ENCODE results near the gene NHSL2. TPM values are rescaled to one million over a fixed set of nuclear protein-coding genes. Genes with fewer than 3 reads are reported as not detected.

The NHSL2 gene
- total RNA-seq, 1 donor from 2014 or later = 0.43 TPM

- DNase-seq (ENCODE audit: low spot score) = no peak
- no peaks in the 10 kb centered on the region for H3K9me3 Mint-ChIP-seq
- H3K27me3 Mint-ChIP-seq (ENCODE audit: low read depth) = peaks cover 10% of the 10 kb centered on the region
- H3K27ac Mint-ChIP-seq = no peak overlapping the region
- no peaks in the 10 kb centered on the region for H3K36me3 Mint-ChIP-seq (ENCODE audit: low read depth)
- H3K4me3 Mint-ChIP-seq (ENCODE audit: low read depth) = no peak overlapping the region
- intact Hi-C loops (cut with micrococcal nuclease) = no loop called here
- no peaks in the 10 kb centered on the region for H3K4me1 Mint-ChIP-seq (ENCODE audit: low read depth)
Observed at GRCh38 chrX:72029483-72030411, 119.1 kb downstream of the NHSL2 start.

- intact Hi-C loops (cut with micrococcal nuclease) = no loop called here
Observed at GRCh38 chrX:72030431-72030830, 119.8 kb downstream of the NHSL2 start.

GRCh38 chrX:72031118-72031517 lies 120.5 kb downstream of the NHSL2 start:
- Mint-ChIP-seq H3K36me3 (ENCODE audit: low read depth) (no peaks in the 10 kb centered on the region), H3K27ac (no peak overlapping the region), H3K27me3 (ENCODE audit: low read depth) (peaks cover 12% of the 10 kb centered on the region), H3K9me3 (no peaks in the 10 kb centered on the region), H3K4me3 (ENCODE audit: low read depth) (no peak overlapping the region), H3K4me1 (ENCODE audit: low read depth) (no peaks in the 10 kb centered on the region)
- DNase-seq (ENCODE audit: low spot score) = no peak
- intact Hi-C loops (cut with micrococcal nuclease) = no loop called here

More at GRCh38 chrX:72030431-72030830, 119.8 kb downstream of the NHSL2 start:
- Mint-ChIP-seq H3K27ac (no peak overlapping the region), H3K4me3 (ENCODE audit: low read depth) (no peak overlapping the region), H3K36me3 (ENCODE audit: low read depth) (no peaks in the 10 kb centered on the region), H3K27me3 (ENCODE audit: low read depth) (peaks cover 10% of the 10 kb centered on the region), H3K9me3 (no peaks in the 10 kb centered on the region), H3K4me1 (ENCODE audit: low read depth) (no peaks in the 10 kb centered on the region)
- no peak for DNase-seq (ENCODE audit: low spot score)

GRCh38 chrX:72031634-72032033 lies 121.0 kb downstream of the NHSL2 start:
- no peaks in the 10 kb centered on the region for H3K36me3 Mint-ChIP-seq (ENCODE audit: low read depth)
- intact Hi-C loops (cut with micrococcal nuclease) = no loop called here

GRCh38 chrX:72037601-72038000 lies 127.0 kb downstream of the NHSL2 start:
- Mint-ChIP-seq H3K36me3 (ENCODE audit: low read depth) (no peaks in the 10 kb centered on the region), H3K27me3 (ENCODE audit: low read depth) (peaks cover 16% of the 10 kb centered on the region), H3K4me3 (ENCODE audit: low read depth) (no peak overlapping the region), H3K27ac (no peak overlapping the region), H3K9me3 (no peaks in the 10 kb centered on the region), H3K4me1 (ENCODE audit: low read depth) (no peaks in the 10 kb centered on the region)
- intact Hi-C loops (cut with micrococcal nuclease) = no loop called here
- DNase-seq (ENCODE audit: low spot score) = no peak

More at GRCh38 chrX:72031634-72032033, 121.0 kb downstream of the NHSL2 start:
- H3K9me3 Mint-ChIP-seq = no peaks in the 10 kb centered on the region
- H3K4me3 Mint-ChIP-seq (ENCODE audit: low read depth) = no peak overlapping the region
- peaks cover 12% of the 10 kb centered on the region for H3K27me3 Mint-ChIP-seq (ENCODE audit: low read depth)
- H3K4me1 Mint-ChIP-seq (ENCODE audit: low read depth) = no peaks in the 10 kb centered on the region
- no peak overlapping the region for H3K27ac Mint-ChIP-seq
- no peak for DNase-seq (ENCODE audit: low spot score)

- no peak for DNase-seq (ENCODE audit: low spot score)
- Mint-ChIP-seq H3K9me3 (no peaks in the 10 kb centered on the region), H3K4me3 (ENCODE audit: low read depth) (no peak overlapping the region), H3K27ac (no peak overlapping the region), H3K4me1 (ENCODE audit: low read depth) (no peaks in the 10 kb centered on the region), H3K36me3 (ENCODE audit: low read depth) (no peaks in the 10 kb centered on the region), H3K27me3 (ENCODE audit: low read depth) (peaks cover 16% of the 10 kb centered on the region)
- intact Hi-C loops (cut with micrococcal nuclease) = no loop called here
Observed at GRCh38 chrX:72038016-72038415, 127.4 kb downstream of the NHSL2 start.

- no peak for DNase-seq (ENCODE audit: low spot score)
- Mint-ChIP-seq H3K27ac (no peak overlapping the region), H3K27me3 (ENCODE audit: low read depth) (peaks cover 16% of the 10 kb centered on the region), H3K9me3 (no peaks in the 10 kb centered on the region), H3K36me3 (ENCODE audit: low read depth) (no peaks in the 10 kb centered on the region), H3K4me3 (ENCODE audit: low read depth) (no peak overlapping the region), H3K4me1 (ENCODE audit: low read depth) (no peaks in the 10 kb centered on the region)
- intact Hi-C loops (cut with micrococcal nuclease) = no loop called here
Observed at GRCh38 chrX:72038868-72039267, 128.2 kb downstream of the NHSL2 start.

GRCh38 chrX:72040506-72040905 lies 129.9 kb downstream of the NHSL2 start:
- no peak overlapping the region for H3K4me3 Mint-ChIP-seq (ENCODE audit: low read depth)
- no peaks in the 10 kb centered on the region for H3K9me3 Mint-ChIP-seq
- peaks cover 12% of the 10 kb centered on the region for H3K27me3 Mint-ChIP-seq (ENCODE audit: low read depth)

GRCh38 chrX:72041176-72041575 lies 130.5 kb downstream of the NHSL2 start:
- peaks cover 4% of the 10 kb centered on the region for H3K4me1 Mint-ChIP-seq (ENCODE audit: low read depth)
- no peak for DNase-seq (ENCODE audit: low spot score)
- H3K27ac Mint-ChIP-seq = no peak overlapping the region
- no peak overlapping the region for H3K4me3 Mint-ChIP-seq (ENCODE audit: low read depth)
- H3K27me3 Mint-ChIP-seq (ENCODE audit: low read depth) = peaks cover 10% of the 10 kb centered on the region
- intact Hi-C loops (cut with micrococcal nuclease) = no loop called here
- H3K36me3 Mint-ChIP-seq (ENCODE audit: low read depth) = no peaks in the 10 kb centered on the region
- H3K9me3 Mint-ChIP-seq = no peaks in the 10 kb centered on the region

More at GRCh38 chrX:72040506-72040905, 129.9 kb downstream of the NHSL2 start:
- Mint-ChIP-seq H3K4me1 (ENCODE audit: low read depth) (no peaks in the 10 kb centered on the region), H3K27ac (no peak overlapping the region), H3K36me3 (ENCODE audit: low read depth) (no peaks in the 10 kb centered on the region)
- intact Hi-C loops (cut with micrococcal nuclease) = no loop called here
- no peak for DNase-seq (ENCODE audit: low spot score)

GRCh38 chrX:72041871-72042851 lies 131.5 kb downstream of the NHSL2 start:
- H3K4me3 Mint-ChIP-seq (ENCODE audit: low read depth) = no peak overlapping the region
- peaks cover 8% of the 10 kb centered on the region for H3K4me1 Mint-ChIP-seq (ENCODE audit: low read depth)
- H3K36me3 Mint-ChIP-seq (ENCODE audit: low read depth) = no peaks in the 10 kb centered on the region
- H3K9me3 Mint-ChIP-seq = no peaks in the 10 kb centered on the region
- H3K27ac Mint-ChIP-seq = no peak overlapping the region
- intact Hi-C loops (cut with micrococcal nuclease) = no loop called here
- H3K27me3 Mint-ChIP-seq (ENCODE audit: low read depth) = peaks cover 14% of the 10 kb centered on the region
- no peak for DNase-seq (ENCODE audit: low spot score)

- Mint-ChIP-seq H3K4me3 (ENCODE audit: low read depth) (no peak overlapping the region), H3K4me1 (ENCODE audit: low read depth) (peaks cover 8% of the 10 kb centered on the region), H3K9me3 (no peaks in the 10 kb centered on the region), H3K27ac (no peak overlapping the region), H3K36me3 (ENCODE audit: low read depth) (no peaks in the 10 kb centered on the region), H3K27me3 (ENCODE audit: low read depth) (peaks cover 17% of the 10 kb centered on the region)
- no peak for DNase-seq (ENCODE audit: low spot score)
- intact Hi-C loops (cut with micrococcal nuclease) = no loop called here
Observed at GRCh38 chrX:72042852-72043248, 132.2 kb downstream of the NHSL2 start.

GRCh38 chrX:72043636-72044035 lies 133.0 kb downstream of the NHSL2 start:
- peaks cover 20% of the 10 kb centered on the region for H3K27me3 Mint-ChIP-seq (ENCODE audit: low read depth)
- DNase-seq (ENCODE audit: low spot score) = no peak
- H3K4me3 Mint-ChIP-seq (ENCODE audit: low read depth) = no peak overlapping the region
- H3K4me1 Mint-ChIP-seq (ENCODE audit: low read depth) = peaks cover 8% of the 10 kb centered on the region
- H3K27ac Mint-ChIP-seq = no peak overlapping the region
- no peaks in the 10 kb centered on the region for H3K36me3 Mint-ChIP-seq (ENCODE audit: low read depth)
- intact Hi-C loops (cut with micrococcal nuclease) = no loop called here
- no peaks in the 10 kb centered on the region for H3K9me3 Mint-ChIP-seq
